HCT116 (cell line): Measurements from ENCODE around the gene TNRC6B.
"Not testable (repeated sequence)": the region's sequence is repeated elsewhere in the genome, so short reads cannot be mapped to it uniquely, and the experiment has no call there.

ENCODE experiments used
- CTCF ChIP-seq, 3 experiments: fragments of 200-600 bp in 1 of 3; sonication (generic) in 1 of 3; IDR thresholded peaks in 2 of 3; conservative IDR thresholded peaks in 1 of 3; 2 replicates each; pipeline ENCODE4 v1.5.1; 2012 to 2017; ENCODE audit warnings: low read depth in 2 of 3, low read length in 2 of 3, antibody characterized with exemption in 1 of 3, borderline replicate concordance in 1 of 3, control low read depth in 1 of 3, mild to moderate bottlenecking in 1 of 3, mixed read lengths in 1 of 3, mixed run types in 1 of 3, moderate library complexity in 1 of 3; ENCODE audit not compliant: insufficient read depth in 1 of 3
- EZH2 ChIP-seq: fragments of 200-600 bp; sonication (generic); IDR thresholded peaks from 2 replicates; pipeline ENCODE4 v1.6.1; 2017; ENCODE audit warnings: antibody characterized with exemption, mixed run types
- EZH2phosphoT487 ChIP-seq: fragments of 200-600 bp; IDR thresholded peaks from 2 replicates; pipeline ENCODE4 v1.6.1; 2018; ENCODE audit warnings: antibody characterized with exemption, borderline replicate concordance
- FOSL1 ChIP-seq: IDR thresholded peaks from 2 replicates; pipeline ENCODE4 v1.6.1; 2012; ENCODE audit warnings: low read depth
- POLR2AphosphoS5 ChIP-seq: IDR thresholded peaks from 2 replicates; pipeline ENCODE4 v1.6.1; 2011; ENCODE audit warnings: mild to moderate bottlenecking, low read depth, low read length, moderate library complexity
- SRF ChIP-seq: IDR thresholded peaks from 2 replicates; pipeline ENCODE4 v1.6.1; 2012; ENCODE audit warnings: low read depth
- ZBTB33 ChIP-seq: IDR thresholded peaks from 2 replicates; pipeline ENCODE4 v1.6.1; 2011; ENCODE audit warnings: mild to moderate bottlenecking, low read length, moderate library complexity; ENCODE audit not compliant: insufficient replicate concordance; ENCODE audit errors: extremely low read depth

- not testable (repeated sequence) for TF ChIP-seq ZBTB33; FOSL1; POLR2AphosphoS5; EZH2; CTCF (IDR thresholded peaks at IDR 0.05 in 2 of 3, conservative IDR thresholded peaks at IDR 0.05 in 1 of 3; ENCODE audit: borderline replicate concordance in 1 of 3, insufficient read depth in 1 of 3, low read depth in 2 of 3, low read length in 2 of 3); EZH2phosphoT487; SRF
Measured at GRCh38 chr22:40156682-40157081, 21.0 kb upstream of the TNRC6B start.
